ENCODE data around the gene FLYWCH2. TPM values are rescaled to one million over a fixed set of nuclear protein-coding genes. Genes with fewer than 3 reads are reported as not detected.

Gene FLYWCH2
- total and polyA plus RNA-seq, 7 donors: 14.1 to 39.4 (median 15.7) TPM

DNA sequence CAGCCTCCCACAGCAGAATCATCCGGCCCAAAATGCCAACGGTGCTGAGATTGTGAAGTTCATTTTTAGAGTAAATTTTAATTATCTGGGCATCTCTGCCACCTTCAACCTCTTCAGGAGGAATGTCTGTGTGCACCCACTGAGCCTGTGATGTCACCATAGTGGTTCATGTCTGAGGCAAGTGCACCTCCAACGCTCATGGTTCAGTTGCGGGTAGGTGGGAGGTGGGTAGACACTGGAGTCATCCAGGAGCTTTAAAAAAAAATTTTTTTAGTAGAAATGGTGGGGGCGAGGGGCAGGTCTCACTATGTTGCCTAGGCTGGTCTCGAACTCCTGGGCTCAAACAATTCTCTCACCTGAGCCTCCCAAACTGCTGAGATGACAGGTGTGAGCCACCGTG lies 30.6 kb downstream of the FLYWCH2 start:
- DNase-seq: no peak
- Histone ChIP-seq H3K27me3 (ENCODE audit: insufficient read depth in 3 of 3, low read length in 2 of 3) (no peaks in the 10 kb centered on the region), H3K4me3 (peak overlapping the region; percentile 93), H3K4me1 (peaks cover 24% of the 10 kb centered on the region), H3K27ac (peak overlapping the region; percentile 95), H3K36me3 (ENCODE audit: insufficient read depth in 1 of 2, low read depth in 1 of 2) (peaks cover 0 to 38% of the 10 kb centered on the region in 2 donors), H3K9me3 (no peaks in the 10 kb centered on the region)
- ATAC-seq: no peak
- intact Hi-C loops (cut with DNase I): no loop called here
- no peak for TF ChIP-seq CTCF (IDR thresholded peaks at IDR 0.05)
- 87 to 94% (median 88%) methylated on average over 7 of the region's 7 CpGs for WGBS, 3 donors

- Histone ChIP-seq H3K4me3 (no peak overlapping the region), H3K27me3 (ENCODE audit: insufficient read depth in 3 of 3, low read length in 2 of 3) (no peaks in the 10 kb centered on the region), H3K4me1 (peaks cover 24% of the 10 kb centered on the region), H3K27ac (peak overlapping the region; percentile 95), H3K36me3 (ENCODE audit: insufficient read depth in 1 of 2, low read depth in 1 of 2) (peaks cover 0 to 38% of the 10 kb centered on the region in 2 donors), H3K9me3 (no peaks in the 10 kb centered on the region)
- DNase-seq: no peak
- TF ChIP-seq CTCF (IDR thresholded peaks at IDR 0.05): no peak
- no peak for ATAC-seq
- 84 to 93% (median 87%) methylated on average over 12 of the region's 12 CpGs for WGBS, 3 donors
- intact Hi-C loops (cut with DNase I): no loop called here
Measured at GRCh38 chr16:2914233-2914632, 31.2 kb downstream of the FLYWCH2 start.

GRCh38 chr16:2915196-2915929 lies 32.3 kb downstream of the FLYWCH2 start:
- Histone ChIP-seq H3K27ac (peak overlapping the region; percentile 95), H3K4me3 (peak overlapping the region; percentile 16), H3K27me3 (ENCODE audit: insufficient read depth in 3 of 3, low read length in 2 of 3) (no peaks in the 10 kb centered on the region), H3K9me3 (no peaks in the 10 kb centered on the region), H3K4me1 (peaks cover 24% of the 10 kb centered on the region), H3K36me3 (ENCODE audit: insufficient read depth in 1 of 2, low read depth in 1 of 2) (peaks cover 0 to 42% of the 10 kb centered on the region in 2 donors)
- intact Hi-C loops (cut with DNase I): loop anchor here in 1 of 2 donors (5.0 kb wide), 1 partner anchor 38 kb away; no protein-coding TSS in a partner anchor
- DNase-seq: no peak
- TF ChIP-seq CTCF (IDR thresholded peaks at IDR 0.05): no peak
- 26 to 82% (median 37%) methylated on average over 13 of the region's 13 CpGs for WGBS, 3 donors
- ATAC-seq: no peak

- Histone ChIP-seq H3K4me1 (peaks cover 12% of the 10 kb centered on the region), H3K27ac (peak overlapping the region; percentile 57), H3K4me3 (no peak overlapping the region), H3K36me3 (ENCODE audit: insufficient read depth in 1 of 2, low read depth in 1 of 2) (peaks cover 0 to 62% of the 10 kb centered on the region in 2 donors), H3K9me3 (no peaks in the 10 kb centered on the region), H3K27me3 (ENCODE audit: insufficient read depth in 3 of 3, low read length in 2 of 3) (no peaks in the 10 kb centered on the region)
- WGBS, 3 donors: 8 to 14% (median 13%) methylated on average over 13 of the region's 13 CpGs
- intact Hi-C loops (cut with DNase I): loop anchor here (2.0 to 5.0 kb wide), 2 partner anchors 42 to 45 kb away; no protein-coding TSS in a partner anchor
- TF ChIP-seq CTCF (IDR thresholded peaks at IDR 0.05): peak; percentile 95
- peak; percentile 43 to 76 for DNase-seq
- ATAC-seq: peak; percentile 60 to 87 (median 76)
Measured at GRCh38 chr16:2919511-2920255, 36.7 kb downstream of the FLYWCH2 start.
